HG03097 (cell line): Measurements from ENCODE around the gene ERVFRD-1.

Source experiments
- ATAC-seq: cut with Tn5 transposase; IDR thresholded peaks from one replicate; pipeline ENCODE4 v1.9.1; 2021; ENCODE audit not compliant: unreplicated experiment, low FRiP score

Gene ERVFRD-1

DNA sequence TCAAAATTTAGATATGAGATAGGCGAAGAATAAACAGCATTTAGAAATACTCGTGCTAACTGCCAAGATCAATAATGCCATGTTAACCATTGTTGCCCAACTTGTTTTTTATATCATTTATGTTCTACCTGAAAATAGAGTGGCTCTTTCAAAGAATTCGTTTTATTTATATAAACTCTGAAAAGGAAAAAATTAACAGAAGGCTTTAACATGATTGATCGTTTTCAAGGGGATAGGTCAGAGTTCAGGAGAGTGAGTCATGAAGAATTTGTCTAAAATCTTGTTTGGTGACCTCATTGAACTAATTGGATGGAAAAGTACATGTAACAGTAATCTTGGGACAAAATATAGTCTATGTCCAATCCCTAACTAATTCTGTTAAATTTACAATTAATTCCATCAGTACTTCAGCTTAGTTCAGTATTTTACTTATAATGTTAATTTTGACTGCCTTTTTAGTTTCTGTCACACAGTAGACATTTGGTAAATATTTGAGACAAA is 56.3 kb downstream of the ERVFRD-1 start:
- no peak for ATAC-seq

DNA sequence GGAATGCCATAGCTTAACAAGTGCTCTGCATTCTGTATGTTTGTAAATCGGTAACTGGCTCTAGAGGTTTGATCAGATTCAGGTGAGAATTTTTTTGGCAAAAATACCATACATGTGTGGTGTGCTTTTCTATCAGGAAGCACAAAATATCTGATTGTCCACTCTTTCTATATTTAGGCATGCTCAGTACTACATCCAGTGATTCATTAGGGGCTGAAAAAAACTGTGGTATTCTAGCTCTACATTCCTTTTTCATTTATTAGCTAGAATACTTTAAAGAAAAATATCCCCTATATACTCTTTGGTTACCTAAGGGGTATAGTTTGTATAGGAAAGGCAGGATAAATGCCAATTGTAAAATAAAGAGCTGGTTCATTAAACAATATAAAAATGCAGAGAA is 56.8 kb downstream of the ERVFRD-1 start:
- ATAC-seq: no peak

DNA sequence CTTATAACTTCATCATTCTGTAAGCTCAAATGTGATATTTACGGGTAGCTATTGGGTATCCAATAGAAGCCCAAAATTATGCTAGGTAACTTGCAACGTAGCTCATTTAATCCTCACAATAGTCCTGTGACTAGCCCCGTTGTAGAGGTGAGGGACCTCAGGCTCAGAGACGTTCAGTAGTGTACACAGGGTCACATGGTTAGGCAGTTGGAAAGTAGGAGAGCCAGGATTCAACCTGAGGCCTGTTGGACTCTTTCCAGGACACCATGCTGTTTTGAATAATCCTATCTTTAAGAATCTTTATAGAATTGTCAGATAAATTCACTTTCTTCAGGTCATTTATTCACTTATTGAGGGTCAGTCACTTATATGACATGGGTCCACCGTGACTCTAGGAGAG is 58.2 kb downstream of the ERVFRD-1 start:
- no peak for ATAC-seq
